GM12891 (cell line): ENCODE data around the gene IDH2.

Source experiments
- DNase-seq: peaks from one replicate; pipeline ENCODE4 v3.0.0; 2011; ENCODE audit warnings: low spot score; ENCODE audit not compliant: insufficient read length
- FAIRE-seq: peaks from 2 replicates; lab custom pipeline; 2011; peaks lifted over from hg19 to GRCh38; lab: Jason Lieb, UNC
- PAX5 ChIP-seq: IDR thresholded peaks from 2 replicates; pipeline ENCODE4 v1.6.1; 2011; ENCODE audit warnings: low read length, moderate library complexity, mild to moderate bottlenecking; ENCODE audit not compliant: insufficient read depth, severe bottlenecking
- POLR2A ChIP-seq: IDR thresholded peaks from 2 replicates; pipeline ENCODE4 v1.6.1; 2011; ENCODE audit warnings: low read depth, low read length, control low read depth
- POLR2AphosphoS5 ChIP-seq: IDR thresholded peaks from 2 replicates; pipeline ENCODE4 v1.6.1; 2011; ENCODE audit warnings: low read depth, low read length, control low read depth
- POU2F2 ChIP-seq: IDR thresholded peaks from 2 replicates; pipeline ENCODE4 v1.6.1; 2011; ENCODE audit warnings: low read depth, mild to moderate bottlenecking, control low read depth, low read length, moderate library complexity
- SPI1 ChIP-seq: IDR thresholded peaks from 2 replicates; pipeline ENCODE4 v1.6.1; 2011; ENCODE audit warnings: low read depth, low read length, control low read depth
- TAF1 ChIP-seq: IDR thresholded peaks from 2 replicates; pipeline ENCODE4 v1.6.1; 2011; ENCODE audit warnings: low read depth, low read length, control low read depth

IDH2 gene

DNA sequence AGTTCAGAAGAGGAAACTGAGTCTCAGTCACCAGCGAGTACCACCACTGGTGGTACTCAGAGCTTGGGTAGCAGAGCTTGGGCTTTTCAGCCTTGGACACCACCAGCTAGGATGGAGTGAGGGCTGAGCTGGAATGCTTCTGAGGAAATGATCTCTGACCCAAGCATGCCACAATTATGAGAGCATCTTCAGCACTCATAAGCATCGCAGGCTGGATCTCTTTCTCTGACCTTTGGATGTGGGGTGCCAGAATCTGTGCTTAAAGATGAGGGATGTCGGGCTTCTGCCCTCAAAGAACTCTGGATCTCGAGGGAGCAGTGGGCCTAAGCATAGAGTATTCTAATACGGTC, 64.8 kb downstream of the IDH2 start:
- TF ChIP-seq SPI1 (no peak), POU2F2 (no peak), POLR2A (no peak), TAF1 (no peak), POLR2AphosphoS5 (no peak), PAX5 (no peak)
- DNase-seq: no peak
- no peak for FAIRE-seq

DNA sequence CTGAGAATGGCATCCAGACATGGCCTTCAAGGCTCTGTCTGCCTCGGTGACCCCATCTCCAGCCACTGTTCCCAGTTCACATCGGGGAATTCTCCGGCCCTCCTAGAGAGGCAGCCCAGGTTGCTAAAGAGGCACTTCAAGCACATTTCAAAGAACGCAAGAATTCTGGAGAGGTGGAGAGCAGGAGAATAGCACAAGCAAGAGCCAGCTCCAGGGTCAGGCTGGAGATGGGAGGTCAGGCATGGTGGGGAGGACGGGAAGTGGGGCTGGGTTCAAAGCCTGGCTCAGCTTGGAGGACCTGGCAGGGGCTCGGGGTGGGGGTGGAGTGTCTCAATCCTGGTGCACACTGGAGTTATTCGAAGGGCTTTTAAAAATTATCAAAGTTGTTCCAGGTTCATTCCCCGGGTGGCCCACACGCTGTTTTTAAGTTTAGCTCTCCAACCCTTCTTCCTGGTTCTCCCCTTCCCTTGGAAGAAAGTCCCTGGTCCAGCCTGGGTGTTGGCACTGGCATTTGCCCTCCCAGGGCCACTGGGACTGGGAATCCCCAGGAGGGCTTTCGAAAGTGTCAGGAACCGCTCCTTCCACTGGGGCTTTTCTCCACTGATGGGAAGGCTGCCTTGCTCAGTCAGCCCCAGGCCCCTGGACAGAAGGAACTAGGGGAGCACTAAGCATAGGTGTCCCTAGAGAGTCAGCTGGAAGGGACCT, 65.3 kb downstream of the IDH2 start:
- TF ChIP-seq TAF1 (no peak), POLR2AphosphoS5 (no peak), POLR2A (no peak), SPI1 (no peak), PAX5 (no peak), POU2F2 (no peak)
- no peak for FAIRE-seq
- no peak for DNase-seq

DNA sequence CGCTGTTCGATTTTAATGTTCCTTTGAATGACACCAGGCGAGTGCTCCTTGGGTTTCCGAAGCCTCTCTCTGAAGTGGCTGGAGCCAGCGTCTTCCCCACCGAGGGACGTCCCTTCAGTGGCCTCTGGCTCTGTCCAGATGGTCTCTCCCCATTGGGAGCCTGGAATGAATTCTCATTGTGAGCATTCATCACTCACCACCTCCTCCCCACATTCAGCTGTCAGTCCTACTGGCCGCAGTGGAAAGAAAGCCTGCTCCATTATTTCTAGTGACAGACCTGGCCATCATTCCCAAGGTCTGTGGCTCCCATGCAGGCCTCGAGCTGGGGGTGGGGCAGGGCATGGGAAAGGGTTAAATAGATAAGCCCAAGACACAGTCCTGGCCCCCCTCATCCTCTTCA, 65.9 kb downstream of the IDH2 start:
- no peak for TF ChIP-seq POU2F2
- TF ChIP-seq SPI1: no peak
- no peak for TF ChIP-seq POLR2A
- no peak for TF ChIP-seq POLR2AphosphoS5
- TF ChIP-seq PAX5: no peak
- TF ChIP-seq TAF1: no peak
- DNase-seq (no peak), FAIRE-seq (no peak)

DNA sequence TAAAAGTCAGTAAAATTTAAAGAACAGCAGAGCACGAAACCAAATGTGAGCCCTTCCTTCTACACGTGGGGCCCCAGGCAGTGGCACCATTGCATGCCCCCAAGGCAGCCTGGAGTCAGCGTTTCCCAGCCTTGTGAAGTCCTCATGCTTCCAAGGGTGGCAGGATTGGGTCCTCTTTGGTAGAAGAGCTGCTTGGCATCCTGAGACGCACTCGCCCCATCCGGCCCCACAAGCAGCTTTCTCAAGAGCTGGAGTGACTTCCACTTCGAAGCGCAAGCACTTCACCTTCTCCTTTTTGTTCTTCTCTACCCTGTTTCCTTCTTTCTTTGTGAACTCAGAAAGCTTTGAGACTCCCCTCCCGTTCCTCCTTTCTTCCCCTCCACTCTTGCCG, 66.4 kb downstream of the IDH2 start:
- no peak for TF ChIP-seq TAF1
- TF ChIP-seq POU2F2: no peak
- no peak for TF ChIP-seq POLR2AphosphoS5
- no peak for TF ChIP-seq SPI1
- TF ChIP-seq POLR2A: no peak
- no peak for TF ChIP-seq PAX5
- no peak for DNase-seq
- FAIRE-seq: no peak

DNA sequence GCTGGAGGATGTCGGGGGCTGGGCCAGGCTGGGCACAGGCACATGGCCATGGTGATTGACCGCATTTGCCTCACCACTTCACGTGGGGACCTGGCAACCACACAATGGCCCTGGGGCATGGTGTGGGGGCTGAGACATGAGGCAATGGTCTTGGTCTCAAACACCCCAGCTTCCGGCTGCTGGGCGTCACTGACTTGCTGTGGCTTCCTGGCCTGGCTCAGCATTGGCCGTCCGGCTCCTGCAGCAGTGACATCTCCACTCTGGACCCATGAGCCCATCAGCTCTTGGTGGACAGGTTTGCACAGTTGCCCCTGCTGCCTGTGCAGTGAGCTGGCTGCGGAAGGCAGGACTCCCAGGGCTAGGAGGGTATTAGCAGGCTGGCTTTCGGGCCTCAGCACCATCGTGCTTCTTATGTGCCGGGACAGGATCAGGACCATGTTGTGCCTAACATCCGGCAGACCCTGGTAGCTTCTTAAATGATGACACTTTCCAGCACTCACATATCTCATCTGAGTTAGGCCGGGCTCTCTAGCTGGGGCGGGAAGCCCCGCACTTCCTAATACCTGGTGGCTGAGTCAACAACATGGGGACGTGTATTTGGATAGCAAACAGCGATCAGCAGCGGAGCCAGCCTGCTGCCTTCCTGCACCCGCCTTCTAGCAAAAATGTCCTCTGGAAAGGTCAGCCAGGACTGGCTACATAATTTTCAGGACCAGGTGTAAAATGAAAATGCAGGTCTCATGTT, 67.0 kb downstream of the IDH2 start:
- TF ChIP-seq TAF1: no peak
- FAIRE-seq: no peak
- no peak for DNase-seq

DNA sequence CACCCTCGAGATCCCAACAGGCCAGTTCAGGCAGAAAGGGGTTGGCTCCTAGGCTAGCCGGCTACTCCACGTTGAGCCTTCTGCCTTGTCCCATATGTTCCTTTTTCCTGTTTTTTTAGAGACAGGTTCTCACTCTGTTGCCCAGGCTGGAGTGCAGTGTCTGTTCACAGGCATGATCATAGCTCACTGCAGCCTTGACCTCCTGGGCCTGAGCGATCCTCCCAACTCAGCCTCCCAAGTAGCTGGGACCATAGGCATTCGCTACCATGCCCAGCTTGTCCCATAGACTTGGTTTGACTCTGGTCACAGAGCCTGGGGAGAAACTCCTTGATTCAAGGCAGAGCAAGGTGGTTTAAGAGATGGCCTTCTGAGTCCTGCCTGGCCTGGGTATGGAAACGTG, 68.8 kb downstream of the IDH2 start:
- no peak for DNase-seq
- TF ChIP-seq SPI1: no peak
- TF ChIP-seq POLR2A: no peak
- TF ChIP-seq TAF1: no peak
- TF ChIP-seq PAX5: no peak
- no peak for TF ChIP-seq POLR2AphosphoS5
- no peak for TF ChIP-seq POU2F2
- FAIRE-seq: no peak
